Measurements from ENCODE around the gene PNMT.

Gene PNMT

DNA sequence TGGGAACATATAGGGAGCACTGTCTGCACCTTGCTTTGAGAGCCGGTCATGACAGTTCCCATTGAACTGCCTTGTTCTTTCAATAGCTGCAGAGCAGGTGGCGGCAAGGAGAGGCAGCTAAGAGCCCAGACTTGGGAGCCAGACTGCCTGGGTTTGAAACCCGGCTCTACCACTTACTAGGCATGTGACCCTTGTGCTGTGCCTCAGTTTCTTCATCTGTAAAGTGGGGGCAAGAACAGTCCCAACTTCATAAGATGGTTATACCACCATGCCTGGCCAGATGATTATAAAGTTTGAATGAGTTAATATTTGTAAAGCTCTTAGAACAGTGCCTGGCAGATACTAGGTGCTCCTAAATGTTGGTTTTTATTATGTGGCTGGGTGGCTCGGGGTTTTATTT lies 46.0 kb downstream of the PNMT start:
- DNase-seq: no peak

DNA sequence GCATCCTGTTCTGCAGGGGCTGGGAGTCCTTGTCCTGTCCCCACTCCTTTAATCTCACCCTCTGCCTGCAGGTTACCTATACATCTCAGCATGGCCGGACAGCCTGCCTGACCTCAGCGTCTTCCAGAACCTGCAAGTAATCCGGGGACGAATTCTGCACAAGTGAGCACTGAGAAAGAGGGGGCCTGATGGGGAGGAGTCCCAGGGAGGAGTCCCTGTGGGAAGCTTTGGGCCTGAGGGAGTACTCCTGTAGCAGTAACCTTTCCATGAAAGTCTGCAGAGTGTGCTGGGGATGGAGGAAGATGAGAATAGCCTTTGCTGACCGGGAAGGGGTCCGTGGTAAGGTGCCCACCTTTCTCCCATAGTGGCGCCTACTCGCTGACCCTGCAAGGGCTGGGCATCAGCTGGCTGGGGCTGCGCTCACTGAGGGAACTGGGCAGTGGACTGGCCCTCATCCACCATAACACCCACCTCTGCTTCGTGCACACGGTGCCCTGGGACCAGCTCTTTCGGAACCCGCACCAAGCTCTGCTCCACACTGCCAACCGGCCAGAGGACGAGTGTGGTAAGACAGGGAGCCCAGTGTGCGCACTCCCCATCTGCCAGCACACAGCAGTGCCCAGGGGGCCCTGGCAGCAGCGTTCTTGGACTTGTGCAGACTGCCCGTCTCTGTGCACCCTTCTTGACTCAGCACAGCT lies 47.3 kb downstream of the PNMT start:
- no peak for DNase-seq

GRCh38 chr17:39716073-39716818 lies 48.0 kb downstream of the PNMT start:
- no peak for DNase-seq

GRCh38 chr17:39716879-39717536 lies 48.8 kb downstream of the PNMT start:
- DNase-seq: peak; percentile 42

- no peak for DNase-seq
These were observed 49.4 kb downstream of the PNMT start for GRCh38 chr17:39717660-39718059.

DNA sequence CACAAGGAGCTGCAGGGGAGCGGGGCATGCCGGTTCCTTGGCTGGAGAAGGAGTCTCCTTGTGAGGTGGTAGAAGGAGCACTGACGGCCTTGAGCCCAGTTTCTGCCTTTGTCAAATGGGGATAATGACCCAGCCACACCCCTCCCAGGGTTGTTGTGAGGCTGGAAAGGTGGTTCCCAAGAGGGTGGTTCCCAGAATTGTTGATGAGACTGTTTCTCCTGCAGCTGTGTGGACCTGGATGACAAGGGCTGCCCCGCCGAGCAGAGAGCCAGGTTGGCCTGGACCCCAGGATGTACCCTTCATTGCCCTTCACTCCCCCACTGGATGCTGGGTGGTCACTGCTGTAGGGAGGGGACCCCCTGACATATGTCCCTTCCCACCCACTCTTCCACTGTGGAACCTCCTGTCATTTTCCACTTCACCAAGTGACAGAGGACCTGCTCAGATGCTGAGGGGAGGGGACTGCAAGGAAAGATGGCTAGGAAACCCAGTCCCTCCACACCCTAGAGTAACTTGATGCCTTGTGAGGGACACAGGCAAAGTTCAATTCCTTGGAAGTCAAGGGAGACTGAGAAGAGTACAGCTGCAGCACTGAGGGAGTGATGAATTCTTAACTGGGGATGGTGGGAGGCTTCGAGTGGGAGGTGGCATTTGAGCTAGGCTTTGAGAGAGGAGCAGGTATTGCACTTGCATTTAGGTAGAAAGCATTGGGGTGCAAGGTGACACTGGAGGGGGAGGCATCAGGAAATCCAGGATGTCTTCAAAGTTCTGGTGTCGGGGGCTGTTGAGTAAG lies 51.5 kb downstream of the PNMT start:
- DNase-seq: no peak
